BJ (cell line): Measurements from ENCODE around the gene GPR180. TPM values are rescaled to one million over a fixed set of nuclear protein-coding genes. Genes with fewer than 3 reads are reported as not detected.

Source experiments
- CTCF ChIA-PET: fragments of 350-600 bp; formaldehyde crosslinking; extraction: SDS; loops from one replicate; lab custom pipeline; 2021; ENCODE audit warnings: antibody characterized with exemption, inconsistent platforms; lab: Yijun Ruan, JAX
- POLR2A ChIA-PET: fragments of 300-600 bp; sonication (Branson Sonifier 250); formaldehyde crosslinking; extraction: SDS; loops from one replicate; lab custom pipeline; 2021; ENCODE audit warnings: antibody characterized with exemption; lab: Charles Lee
- DNase-seq: peaks from one replicate; pipeline ENCODE4 v3.0.0-alpha.2; 2011; ENCODE audit warnings: low read depth
- H3K27me3 ChIP-seq: 2 replicates; pipeline ENCODE4 v1.6.0; 2011; ENCODE audit warnings: low read length; ENCODE audit not compliant: control insufficient read depth, insufficient read depth
- H3K36me3 ChIP-seq: 2 replicates; pipeline ENCODE4 v1.5.1; 2011; ENCODE audit warnings: low read length; ENCODE audit not compliant: control insufficient read depth, insufficient read depth
- H3K4me3 ChIP-seq: 2 replicates; pipeline ENCODE4 v1.5.1; 2011; ENCODE audit warnings: low read depth, mild to moderate bottlenecking, control low read depth, low read length
- polyA plus RNA-seq: library from polyadenylated mRNA; depleted of rRNA; stranded (reverse); fragments of >200 nt; gene quantifications from 2 replicates; pipeline ENCODE4 v1.2.3, GENCODE V29; 2011
- TF ChIP-seq, protein P1 (sequence below): IDR thresholded peaks from 2 replicates; pipeline ENCODE4 v1.5.1; 2011; ENCODE audit warnings: low read depth, mild to moderate bottlenecking, control low read depth, inconsistent platforms, low read length, moderate library complexity; ENCODE audit not compliant: insufficient read depth

Gene GPR180
- polyA plus RNA-seq, 1 experiment: 2.4 TPM

DNA sequence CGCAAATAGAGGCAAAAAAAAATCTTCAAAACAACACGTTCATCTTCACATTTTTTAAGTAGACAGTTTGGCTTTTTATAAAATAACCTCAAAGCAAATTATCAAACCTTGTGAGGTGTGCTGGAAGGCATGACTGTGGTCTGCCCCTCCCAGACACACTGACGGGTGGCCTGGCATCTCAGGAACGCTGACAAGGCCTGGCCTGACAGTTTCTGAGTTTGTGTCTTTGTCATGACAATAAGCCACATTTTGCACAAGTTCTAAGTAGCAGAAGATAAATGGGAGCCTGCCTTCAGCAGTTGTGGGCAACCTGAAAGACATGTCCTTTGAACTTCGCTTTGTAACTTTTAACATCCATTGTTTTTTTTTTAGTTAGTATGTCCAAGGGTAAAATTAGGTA, 72.2 kb downstream of the GPR180 start:
- no peak overlapping the region for H3K4me3 ChIP-seq
- H3K27me3 ChIP-seq: peaks cover 3% of the 10 kb centered on the region
- TF ChIP-seq, protein P1, sequence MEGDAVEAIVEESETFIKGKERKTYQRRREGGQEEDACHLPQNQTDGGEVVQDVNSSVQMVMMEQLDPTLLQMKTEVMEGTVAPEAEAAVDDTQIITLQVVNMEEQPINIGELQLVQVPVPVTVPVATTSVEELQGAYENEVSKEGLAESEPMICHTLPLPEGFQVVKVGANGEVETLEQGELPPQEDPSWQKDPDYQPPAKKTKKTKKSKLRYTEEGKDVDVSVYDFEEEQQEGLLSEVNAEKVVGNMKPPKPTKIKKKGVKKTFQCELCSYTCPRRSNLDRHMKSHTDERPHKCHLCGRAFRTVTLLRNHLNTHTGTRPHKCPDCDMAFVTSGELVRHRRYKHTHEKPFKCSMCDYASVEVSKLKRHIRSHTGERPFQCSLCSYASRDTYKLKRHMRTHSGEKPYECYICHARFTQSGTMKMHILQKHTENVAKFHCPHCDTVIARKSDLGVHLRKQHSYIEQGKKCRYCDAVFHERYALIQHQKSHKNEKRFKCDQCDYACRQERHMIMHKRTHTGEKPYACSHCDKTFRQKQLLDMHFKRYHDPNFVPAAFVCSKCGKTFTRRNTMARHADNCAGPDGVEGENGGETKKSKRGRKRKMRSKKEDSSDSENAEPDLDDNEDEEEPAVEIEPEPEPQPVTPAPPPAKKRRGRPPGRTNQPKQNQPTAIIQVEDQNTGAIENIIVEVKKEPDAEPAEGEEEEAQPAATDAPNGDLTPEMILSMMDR: no peak
- POLR2A ChIA-PET: no interaction called here
- no peak for DNase-seq
- no peaks in the 10 kb centered on the region for H3K36me3 ChIP-seq
- CTCF ChIA-PET: interaction anchor here (0.6 to 6.2 kb wide), 6 partner anchors 10 to 730 kb away, joined by 3 to 59 read pairs (median 6); no protein-coding TSS in a partner anchor

DNA sequence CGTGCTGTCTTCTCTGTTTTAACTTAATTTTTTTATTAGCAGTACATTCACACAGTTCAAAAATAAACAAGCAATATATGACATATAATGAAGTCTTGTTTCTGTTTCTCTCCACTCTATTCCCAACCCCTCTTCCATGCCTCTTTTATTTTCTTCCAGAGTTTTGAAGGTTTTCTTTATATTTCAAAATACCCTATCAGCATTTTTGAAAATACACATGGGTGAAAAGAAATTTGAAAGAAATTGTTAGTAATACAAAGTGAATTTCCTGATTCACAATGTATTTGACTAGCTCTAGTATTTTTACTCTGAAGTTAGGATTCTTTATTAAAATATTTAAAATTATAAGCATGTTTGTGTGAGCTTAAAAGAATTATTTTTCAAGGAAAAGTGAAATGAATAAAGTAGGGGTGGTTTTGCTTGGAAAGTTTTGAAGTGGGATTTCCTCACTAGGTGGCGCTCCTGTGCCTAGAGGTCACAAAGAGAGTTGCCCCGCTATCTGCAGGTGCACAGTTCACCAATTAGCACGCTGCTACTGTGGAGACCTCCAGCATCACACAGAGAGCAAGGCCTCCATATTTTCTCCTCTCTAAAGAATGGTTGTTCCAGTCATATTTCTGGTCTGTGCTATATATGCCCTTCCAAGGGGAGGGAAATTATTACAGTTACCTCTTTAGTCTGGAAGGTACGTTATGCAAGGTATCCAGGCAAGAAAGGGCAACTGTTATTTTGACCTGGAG, 73.1 kb downstream of the GPR180 start:
- ChIA-PET POLR2A (no interaction called here), CTCF (interaction anchor here (0.6 to 6.2 kb wide), 15 partner anchors 8 to 729 kb away, joined by 3 to 59 read pairs (median 3); no protein-coding TSS in a partner anchor)
- Histone ChIP-seq H3K4me3 (no peak overlapping the region), H3K36me3 (no peaks in the 10 kb centered on the region), H3K27me3 (peaks cover 2% of the 10 kb centered on the region)
- DNase-seq: no peak
- TF ChIP-seq, protein P1: peak; percentile 76

DNA sequence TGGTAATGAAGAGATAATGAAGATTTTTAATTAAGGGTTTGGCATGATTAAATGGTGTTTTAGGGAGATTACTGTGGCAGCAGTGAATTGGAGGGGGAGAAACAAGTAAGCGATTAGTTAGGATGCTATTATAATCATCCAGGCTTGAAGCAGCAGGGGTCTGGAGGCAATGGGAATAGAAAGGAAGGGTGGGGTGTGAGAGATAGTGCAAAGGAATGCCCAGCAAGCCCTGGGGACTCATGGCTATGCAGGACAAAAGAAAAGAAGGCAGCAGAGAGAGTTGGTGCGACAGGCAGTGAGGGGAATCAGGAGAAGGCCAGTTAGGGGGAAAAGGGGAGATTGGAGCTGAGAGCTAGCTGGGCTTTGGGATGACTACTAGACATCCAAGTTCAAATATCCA, 76.1 kb downstream of the GPR180 start:
- Histone ChIP-seq H3K36me3 (no peaks in the 10 kb centered on the region), H3K27me3 (peaks cover 2% of the 10 kb centered on the region), H3K4me3 (no peak overlapping the region)
- POLR2A ChIA-PET: no interaction called here
- CTCF ChIA-PET: interaction anchor here (2.4 kb wide), 1 partner anchor 18 kb away, joined by 9 read pairs; no protein-coding TSS in a partner anchor
- TF ChIP-seq, protein P1: no peak
- no peak for DNase-seq

DNA sequence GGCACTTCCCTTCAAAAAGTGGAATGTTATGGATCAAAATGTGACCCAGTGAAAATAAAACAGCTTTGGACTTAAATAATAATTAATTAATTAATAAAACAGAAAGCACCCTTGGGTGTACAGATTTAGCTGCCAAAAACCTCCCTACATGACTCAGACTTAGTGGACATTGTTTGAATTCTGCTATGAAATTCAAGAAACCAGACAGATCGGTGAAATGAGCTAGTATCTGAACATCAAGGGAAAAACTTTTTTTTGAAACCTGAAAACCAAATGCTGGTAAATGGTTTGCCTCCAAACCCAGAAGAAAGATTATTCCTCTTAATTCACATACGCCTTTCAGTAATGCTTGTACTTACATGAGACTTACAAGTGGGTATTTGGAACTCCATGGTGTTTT, 77.2 kb downstream of the GPR180 start:
- ChIA-PET POLR2A (no interaction called here), CTCF (interaction anchor here (1.3 to 2.4 kb wide), 2 partner anchors 19 to 702 kb away, joined by 3 to 9 read pairs; no protein-coding TSS in a partner anchor)
- H3K36me3 ChIP-seq: no peaks in the 10 kb centered on the region
- no peak overlapping the region for H3K4me3 ChIP-seq
- TF ChIP-seq, protein P1: no peak
- no peak for DNase-seq
- H3K27me3 ChIP-seq: peaks cover 4% of the 10 kb centered on the region

DNA sequence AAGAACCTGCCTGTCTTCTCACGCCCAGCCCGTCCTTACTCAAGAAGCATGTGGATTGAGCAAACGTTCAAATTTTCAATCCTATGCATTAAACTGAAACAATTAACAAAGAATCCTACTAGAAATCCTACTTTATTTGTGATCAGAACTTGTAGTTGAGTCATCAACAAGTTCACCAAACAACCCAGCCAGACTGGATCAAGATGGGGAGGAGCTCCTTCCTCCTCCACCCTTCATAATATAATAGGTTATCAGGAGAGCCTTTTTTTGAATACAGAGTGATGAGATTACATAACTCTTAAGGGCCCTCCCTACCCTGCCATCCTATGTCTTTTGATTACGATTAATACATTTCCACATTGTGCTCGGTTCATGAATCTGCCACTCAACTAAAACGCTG, 78.0 kb downstream of the GPR180 start:
- H3K27me3 ChIP-seq: peaks cover 4% of the 10 kb centered on the region
- ChIA-PET CTCF (interaction anchor here (1.3 kb wide), 1 partner anchor 701 kb away, joined by 3 read pairs; no protein-coding TSS in a partner anchor), POLR2A (no interaction called here)
- no peak overlapping the region for H3K4me3 ChIP-seq
- no peak for DNase-seq
- TF ChIP-seq, protein P1: no peak
- no peaks in the 10 kb centered on the region for H3K36me3 ChIP-seq
